MM.1S (cell line): ENCODE results near the gene SEMA3A.

Source experiments
- CTCF ChIP-seq: fragments of 300-600 bp; sonication (generic); IDR thresholded peaks from 2 replicates; pipeline ENCODE4 v1.5.1; 2016; ENCODE audit warnings: antibody characterized with exemption, low read length, mixed read lengths
- EZH2phosphoT487 ChIP-seq: fragments of 300-600 bp; sonication (generic); IDR thresholded peaks from 2 replicates; pipeline ENCODE4 v1.6.1; 2018; ENCODE audit warnings: antibody characterized with exemption, low read length

- TF ChIP-seq CTCF (no peak), EZH2phosphoT487 (no peak)
Measured at GRCh38 chr7:84152995-84153394, 41.6 kb downstream of the SEMA3A start.
